ENCODE data around the gene PARD3. TPM values are rescaled to one million over a fixed set of nuclear protein-coding genes. Genes with fewer than 3 reads are reported as not detected.

The PARD3 gene
- total RNA-seq, 2 donors from 2014 or later = 41.7 to 48.8 TPM

DNA sequence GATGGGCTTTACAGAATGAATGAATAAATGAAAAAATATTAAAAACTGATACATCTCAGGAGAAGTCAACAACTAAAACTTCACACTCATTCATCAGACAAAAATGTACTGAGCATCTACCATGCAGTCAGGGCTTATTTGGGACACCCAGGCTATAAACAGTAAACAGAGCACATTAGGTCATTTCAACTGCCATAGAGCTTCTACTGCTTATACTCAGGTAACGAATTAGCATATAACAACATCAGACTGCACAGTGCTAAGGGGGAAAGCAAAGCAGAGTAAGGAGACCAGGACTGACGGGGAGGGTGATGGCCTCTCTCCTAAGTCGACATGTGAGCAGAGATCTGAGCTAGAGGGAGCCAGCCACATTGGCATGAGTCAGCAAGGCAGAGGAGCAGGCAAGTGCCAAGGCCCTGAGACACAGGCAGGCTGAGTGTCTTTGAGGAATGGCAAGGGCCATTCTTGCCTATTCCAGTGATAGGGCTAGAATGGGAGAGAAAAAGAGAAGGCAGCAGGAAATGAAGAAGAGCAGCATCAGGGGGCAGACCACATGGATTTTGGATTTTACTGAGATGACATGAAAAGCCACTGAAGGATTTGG lies 528.9 kb downstream of the PARD3 start:
- no peak overlapping the region for H3K4me3 ChIP-seq
- TF ChIP-seq CTCF (IDR thresholded peaks at IDR 0.05) = no peak
- no peaks in the 10 kb centered on the region for H3K9me3 ChIP-seq
- intact Hi-C loops (cut with DNase I) = no loop called here
- H3K27ac ChIP-seq = no peak overlapping the region
- no peaks in the 10 kb centered on the region for H3K27me3 ChIP-seq
- H3K36me3 ChIP-seq = no peaks in the 10 kb centered on the region
- DNase-seq = no peak
- no peak overlapping the region for H3K9ac ChIP-seq (ENCODE audit: low read depth in 2 of 2, low read length in 2 of 2)
- H3K4me1 ChIP-seq = no peaks in the 10 kb centered on the region

- Histone ChIP-seq H3K27me3 (no peaks in the 10 kb centered on the region), H3K27ac (peak overlapping the region; percentile 14), H3K4me3 (no peak overlapping the region), H3K9ac (ENCODE audit: low read depth in 2 of 2, low read length in 2 of 2) (no peak overlapping the region), H3K36me3 (no peaks in the 10 kb centered on the region), H3K9me3 (no peaks in the 10 kb centered on the region), H3K4me1 (no peaks in the 10 kb centered on the region)
- no peak for DNase-seq
- no peak for TF ChIP-seq CTCF (IDR thresholded peaks at IDR 0.05)
- intact Hi-C loops (cut with DNase I) = no loop called here
These were observed 533.2 kb downstream of the PARD3 start for GRCh38 chr10:34281661-34282582.

DNA sequence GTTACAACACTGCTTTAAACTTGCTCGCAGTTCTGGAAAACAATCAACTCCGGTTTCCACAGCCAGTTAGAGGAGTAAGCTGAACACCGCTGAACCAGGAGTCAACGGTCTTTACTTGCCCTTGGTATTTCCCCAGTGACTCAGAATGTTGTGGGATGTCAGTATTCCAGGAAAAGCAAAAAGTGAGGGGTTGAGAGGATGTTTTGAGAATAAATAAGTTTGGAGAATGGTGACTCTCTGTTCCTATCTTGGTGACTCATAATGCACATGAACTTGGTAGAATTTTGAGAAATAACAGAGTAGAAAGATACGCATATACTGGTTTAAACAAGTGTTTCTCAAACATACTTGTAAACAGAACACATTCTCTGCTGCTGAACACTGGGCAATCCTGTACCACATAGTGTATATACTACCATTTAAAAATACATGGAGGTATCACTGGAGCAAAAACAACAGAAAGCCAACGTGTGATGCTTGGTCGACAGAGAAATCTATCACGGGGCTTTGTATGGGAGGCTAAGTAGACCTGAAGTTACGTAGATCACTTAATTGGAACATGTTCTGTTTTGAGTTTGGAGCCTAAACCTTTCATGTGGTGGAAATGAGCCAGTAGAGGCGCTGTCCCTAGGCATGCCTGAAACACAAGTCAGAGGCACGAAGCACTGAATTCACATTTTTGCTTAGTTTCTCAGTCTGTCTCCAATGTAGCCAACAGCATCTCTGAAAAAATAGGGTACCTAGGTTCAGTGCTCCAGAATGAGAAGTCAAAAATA lies 534.3 kb downstream of the PARD3 start:
- Histone ChIP-seq H3K4me1 (no peaks in the 10 kb centered on the region), H3K27me3 (no peaks in the 10 kb centered on the region), H3K27ac (peak overlapping the region; percentile 14), H3K36me3 (no peaks in the 10 kb centered on the region), H3K9ac (ENCODE audit: low read depth in 2 of 2, low read length in 2 of 2) (no peak overlapping the region), H3K9me3 (no peaks in the 10 kb centered on the region), H3K4me3 (no peak overlapping the region)
- no peak for DNase-seq
- intact Hi-C loops (cut with DNase I) = no loop called here
- no peak for TF ChIP-seq CTCF (IDR thresholded peaks at IDR 0.05)

DNA sequence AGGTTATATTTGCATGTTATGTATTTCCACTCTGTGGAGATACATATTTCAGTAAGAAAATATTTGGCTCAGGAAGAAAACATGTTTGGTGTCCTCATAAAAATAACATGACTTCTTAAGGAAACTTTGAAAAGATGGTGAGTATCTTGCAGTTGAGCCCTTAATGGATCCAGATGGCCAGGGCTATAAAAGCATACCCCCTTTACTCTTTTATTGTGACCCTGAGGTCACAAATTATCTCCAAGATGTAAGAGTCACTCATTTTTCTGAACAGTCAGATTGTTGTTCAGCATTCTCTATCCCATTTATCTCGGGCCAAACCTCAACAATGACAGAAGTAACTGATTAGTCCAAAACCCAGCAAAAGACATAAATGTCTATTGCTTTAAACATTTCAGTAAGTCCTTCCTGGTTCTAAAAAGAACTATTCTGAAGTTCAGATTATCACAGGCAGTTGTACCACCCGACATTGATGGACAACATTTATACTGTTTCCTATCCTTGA lies 539.4 kb downstream of the PARD3 start:
- Histone ChIP-seq H3K9ac (ENCODE audit: low read depth in 2 of 2, low read length in 2 of 2) (no peak overlapping the region), H3K36me3 (no peaks in the 10 kb centered on the region)
- TF ChIP-seq CTCF (IDR thresholded peaks at IDR 0.05) = no peak

DNA sequence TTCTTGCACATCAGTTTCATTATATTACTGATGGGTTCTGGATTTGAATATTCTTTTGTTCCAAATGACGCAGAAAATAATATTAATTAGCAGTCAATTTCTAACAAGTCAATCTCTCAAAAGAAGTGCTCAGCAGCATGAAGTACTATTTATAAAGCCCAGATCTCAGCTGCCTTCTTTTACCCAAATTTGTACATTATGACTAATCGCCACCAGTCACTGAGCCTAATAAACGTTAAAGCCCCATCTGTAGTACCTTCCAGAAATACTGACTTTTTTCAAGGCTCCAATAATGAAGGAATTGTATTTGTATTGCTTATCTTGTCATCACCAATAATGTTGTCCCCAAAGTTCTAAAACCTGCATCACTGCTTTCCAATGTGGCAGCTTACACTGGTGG lies 540.2 kb downstream of the PARD3 start:
- DNase-seq = no peak
- Histone ChIP-seq H3K27me3 (no peaks in the 10 kb centered on the region), H3K9ac (ENCODE audit: low read depth in 2 of 2, low read length in 2 of 2) (no peak overlapping the region), H3K36me3 (no peaks in the 10 kb centered on the region), H3K4me1 (no peaks in the 10 kb centered on the region), H3K4me3 (no peak overlapping the region), H3K27ac (no peak overlapping the region), H3K9me3 (no peaks in the 10 kb centered on the region)
- no peak for TF ChIP-seq CTCF (IDR thresholded peaks at IDR 0.05)
- intact Hi-C loops (cut with DNase I) = no loop called here

More for the DNA sequence above, 539.4 kb downstream of the PARD3 start:
- DNase-seq = no peak
- intact Hi-C loops (cut with DNase I) = no loop called here
- Histone ChIP-seq H3K27ac (no peak overlapping the region), H3K4me3 (no peak overlapping the region), H3K9me3 (no peaks in the 10 kb centered on the region), H3K4me1 (no peaks in the 10 kb centered on the region), H3K27me3 (no peaks in the 10 kb centered on the region)

Data from colonic mucosa (tissue), 4 donors.